ENCODE measurements around the gene GPC1.

Gene GPC1

DNA sequence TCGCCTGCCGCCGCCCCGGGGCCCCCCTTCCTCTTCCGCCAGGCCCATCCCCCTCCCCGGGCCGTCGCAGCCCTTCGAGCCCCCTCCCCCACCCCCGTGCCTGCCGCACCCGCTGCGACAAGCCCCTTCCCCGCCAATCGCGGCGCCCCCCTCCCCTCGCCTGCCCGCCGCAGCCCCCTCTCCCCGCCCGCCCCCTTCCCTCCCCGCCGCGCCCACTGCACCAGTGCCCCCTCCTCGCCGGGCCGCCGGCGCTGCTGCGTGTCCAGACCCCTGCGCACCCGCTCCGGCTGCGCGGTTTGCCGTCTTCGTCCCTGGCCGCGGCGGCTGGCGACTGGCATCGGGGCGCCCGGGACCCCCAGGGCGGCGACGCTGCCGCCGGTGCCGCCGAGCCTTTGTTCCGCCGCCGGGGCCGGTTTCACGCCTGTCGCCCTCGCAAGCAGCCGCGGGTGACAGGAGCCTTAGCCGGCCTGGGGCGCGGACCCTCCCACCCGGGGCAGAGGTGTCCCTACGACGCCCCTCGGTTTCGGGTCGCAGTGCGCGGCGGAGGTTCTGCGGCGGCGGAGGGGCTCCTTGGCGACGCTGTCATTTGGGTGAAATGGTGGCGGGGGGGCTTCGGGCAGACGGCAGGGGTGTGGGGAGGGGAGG, 18.1 kb downstream of the GPC1 start:
- FAIRE-seq (no peak), DNase-seq (ENCODE audit: insufficient read length, low spot score) (no peak)

DNA sequence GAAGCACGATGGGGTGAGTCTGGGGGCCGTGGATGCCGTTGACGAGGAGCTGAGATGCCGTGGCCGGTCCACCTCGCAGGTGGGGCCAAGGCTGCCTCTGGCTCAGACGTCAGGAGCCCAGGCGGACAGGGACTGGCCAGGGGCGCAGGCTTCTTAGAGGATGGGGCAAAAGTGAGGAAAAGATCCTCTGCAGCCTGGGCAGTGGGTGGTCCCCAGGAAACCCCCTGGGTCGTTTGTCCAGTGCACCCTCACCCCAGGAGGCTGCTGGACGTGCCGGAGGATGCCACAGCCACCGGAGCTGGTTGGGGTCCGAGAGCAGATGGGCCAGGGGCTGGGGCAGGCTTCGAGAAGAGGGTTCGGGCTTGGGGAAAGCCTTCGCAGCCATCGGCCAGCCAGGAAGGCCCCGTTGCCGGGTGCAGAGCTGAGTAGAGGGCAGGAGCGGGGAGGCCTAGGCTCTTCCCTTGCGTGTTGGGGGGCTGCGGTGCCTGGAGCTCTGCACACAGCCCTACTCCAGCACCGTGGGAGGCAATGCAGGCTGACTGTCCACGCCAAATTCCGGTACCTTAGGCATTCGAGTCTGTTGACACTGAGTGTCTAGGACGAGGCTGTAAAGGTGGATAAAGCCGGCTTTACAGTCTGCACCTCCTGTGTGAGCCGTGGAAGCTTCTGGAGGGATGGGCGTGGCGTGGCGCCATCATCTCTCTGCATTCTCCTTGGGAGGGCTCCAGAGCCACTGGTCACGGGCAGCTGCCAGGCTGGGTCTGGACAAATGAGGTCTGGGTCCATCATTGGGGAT, 18.8 kb downstream of the GPC1 start:
- DNase-seq (ENCODE audit: insufficient read length, low spot score) (no peak), FAIRE-seq (no peak)

DNA sequence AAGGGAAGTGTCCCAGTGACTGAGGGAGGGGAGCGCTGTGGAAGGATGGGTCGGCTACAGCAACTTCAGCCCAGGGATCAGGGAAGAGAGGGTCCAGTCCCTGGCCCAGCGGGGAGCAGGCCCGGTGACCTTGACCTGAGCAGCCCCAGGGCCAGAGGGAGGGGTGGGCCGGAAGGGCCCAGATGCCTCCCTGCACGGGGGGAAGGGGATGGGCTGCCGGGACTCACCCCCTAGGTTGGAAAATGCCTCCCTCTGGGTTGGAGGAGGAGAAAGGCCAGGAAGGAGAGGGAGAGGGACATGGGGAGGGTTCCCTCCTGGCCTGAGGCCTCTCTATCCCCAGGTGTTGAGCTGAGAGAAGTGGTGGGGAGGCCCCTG, 19.8 kb downstream of the GPC1 start:
- DNase-seq (ENCODE audit: insufficient read length, low spot score), result no peak
- FAIRE-seq, result no peak

DNA sequence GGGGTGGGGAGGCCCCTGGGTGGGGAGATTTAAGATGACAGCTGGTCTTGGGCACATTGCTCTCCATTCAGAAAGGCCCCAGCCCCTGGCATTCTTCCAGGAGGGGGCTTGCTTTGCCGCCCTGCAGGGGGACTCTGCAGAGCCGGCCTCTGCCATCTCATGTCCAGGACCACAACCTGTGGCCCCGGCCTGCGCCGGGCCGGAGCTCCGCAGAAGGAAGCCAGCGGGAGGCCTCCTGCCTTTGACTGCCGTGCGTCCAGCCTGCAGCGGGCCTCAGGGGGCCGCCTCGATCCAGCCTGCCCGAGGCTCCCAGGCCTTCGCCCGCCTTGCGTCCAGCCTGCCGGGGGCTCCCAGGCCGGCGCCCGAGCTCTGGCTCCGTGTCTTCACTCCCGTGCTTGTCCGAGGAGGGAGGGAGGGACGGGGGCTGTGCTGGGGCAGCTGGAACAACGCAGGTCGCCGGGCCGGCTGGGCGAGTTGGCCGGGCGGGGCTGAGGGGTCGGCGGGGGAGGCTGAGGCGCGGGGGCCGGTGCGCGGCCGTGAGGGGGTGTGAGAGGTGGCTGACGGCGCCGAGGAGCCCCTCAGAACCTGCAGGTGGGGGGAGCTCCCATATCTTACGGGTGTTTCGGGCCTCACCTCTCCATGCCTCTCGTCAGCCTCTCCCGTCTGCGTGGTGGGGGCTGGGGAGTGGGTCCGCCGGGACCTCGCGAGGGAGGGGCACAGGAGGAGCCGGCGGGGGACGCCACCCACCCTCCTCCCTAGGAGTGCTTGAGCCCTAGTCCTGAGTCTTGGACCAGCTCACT, 20.4 kb downstream of the GPC1 start:
- FAIRE-seq, result no peak
- DNase-seq (ENCODE audit: insufficient read length, low spot score), result no peak

- FAIRE-seq (no peak), DNase-seq (ENCODE audit: insufficient read length, low spot score) (no peak)
Observed at GRCh38 chr2:240456447-240457222, 21.2 kb downstream of the GPC1 start.

GRCh38 chr2:240457223-240458043, 22.0 kb downstream of the GPC1 start:
- FAIRE-seq, result no peak
- no peak for DNase-seq (ENCODE audit: insufficient read length, low spot score)

DNA sequence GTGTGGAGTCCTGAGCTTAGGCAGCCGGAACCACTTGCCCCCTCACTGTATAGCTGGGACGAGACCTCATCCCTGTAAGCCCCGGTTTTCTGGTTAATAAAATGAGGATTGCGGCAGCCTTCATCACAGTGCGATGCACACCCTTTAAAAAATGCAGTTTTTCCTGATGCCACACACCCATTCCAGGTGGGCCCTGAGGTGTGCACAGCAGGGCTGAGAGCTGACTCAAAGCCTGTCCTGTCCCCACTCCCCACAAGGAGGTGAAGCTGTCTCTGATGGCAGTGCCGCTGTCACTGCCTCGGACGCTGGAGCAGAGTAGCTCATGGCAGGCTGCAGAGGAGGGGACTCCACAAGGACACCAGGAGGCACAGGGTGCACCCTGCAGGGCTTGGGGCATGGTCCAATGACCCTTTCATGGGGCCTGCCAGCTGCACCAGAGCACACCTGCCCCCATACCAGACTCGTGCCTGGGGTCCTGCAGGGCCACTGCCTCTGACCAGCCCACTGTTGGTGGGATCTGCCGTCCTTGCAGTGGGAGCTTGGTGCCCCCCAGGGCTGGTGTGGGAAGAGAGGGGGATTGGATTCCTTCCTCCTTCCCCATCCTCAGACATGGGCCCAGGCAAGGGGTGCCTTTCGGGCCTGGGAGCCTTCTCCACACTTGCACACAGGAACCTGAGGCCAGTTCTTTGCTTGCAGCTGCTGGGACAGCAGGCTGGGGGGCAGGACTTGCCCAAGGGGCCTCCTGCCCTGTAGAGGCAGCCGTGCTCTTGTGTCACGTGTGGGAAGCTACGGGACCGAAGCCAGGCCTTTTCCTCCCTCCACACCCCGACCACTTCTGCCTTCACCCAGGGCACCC, 22.8 kb downstream of the GPC1 start:
- no peak for DNase-seq (ENCODE audit: insufficient read length, low spot score)

GRCh38 chr2:240458900-240459391, 23.5 kb downstream of the GPC1 start:
- FAIRE-seq, result no peak
- no peak for DNase-seq (ENCODE audit: insufficient read length, low spot score)

More for the DNA sequence above, 22.8 kb downstream of the GPC1 start:
- no peak for FAIRE-seq

DNA sequence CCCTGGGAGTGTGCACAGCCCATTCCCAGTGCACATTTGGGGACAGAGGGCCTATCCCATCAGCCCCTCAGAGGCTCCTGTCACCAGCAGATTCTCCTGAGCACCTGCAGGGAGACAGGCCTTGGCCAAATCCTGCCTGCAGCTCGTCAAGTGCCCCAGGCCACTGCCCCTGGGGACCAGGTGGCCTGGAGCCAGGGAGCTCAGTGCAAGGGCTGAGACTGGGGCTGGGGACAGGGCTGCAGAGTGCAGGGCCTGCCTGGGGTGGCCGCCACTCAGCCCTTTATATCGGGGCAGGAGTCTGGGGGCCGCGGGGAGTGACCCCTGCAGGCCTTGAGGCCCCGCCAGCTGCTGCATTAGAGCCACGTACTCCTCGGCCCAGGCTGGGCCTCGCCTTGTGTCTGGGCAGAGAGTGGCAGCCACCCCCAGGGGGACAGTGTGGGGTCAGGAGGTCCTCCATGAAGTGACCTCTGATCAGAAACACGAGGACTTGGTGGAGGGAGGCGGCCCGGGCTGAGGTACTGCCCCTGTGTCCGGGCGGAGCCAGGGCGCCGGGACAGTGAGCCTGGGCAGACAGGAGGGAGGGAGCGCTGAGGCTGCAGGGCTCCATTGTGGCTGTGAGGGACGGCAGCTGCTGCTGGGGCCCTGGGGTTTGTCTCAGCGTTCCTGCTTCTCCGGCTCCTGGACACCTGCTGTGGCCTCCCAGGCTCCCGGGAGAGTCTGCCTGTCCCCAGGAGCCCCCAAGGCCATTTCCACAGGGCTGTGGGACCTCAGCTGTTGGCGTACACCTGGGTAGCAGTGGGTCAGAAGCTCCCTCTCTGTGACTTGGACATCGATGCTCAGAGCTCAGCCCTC, 24.2 kb downstream of the GPC1 start:
- DNase-seq (ENCODE audit: insufficient read length, low spot score) (no peak), FAIRE-seq (no peak)

GRCh38 chr2:240460253-240460711, 24.8 kb downstream of the GPC1 start:
- FAIRE-seq (no peak), DNase-seq (ENCODE audit: insufficient read length, low spot score) (no peak)

GRCh38 chr2:240460781-240461431, 25.4 kb downstream of the GPC1 start:
- FAIRE-seq (no peak), DNase-seq (ENCODE audit: insufficient read length, low spot score) (no peak)

GRCh38 chr2:240461471-240462072, 26.1 kb downstream of the GPC1 start:
- no peak for DNase-seq (ENCODE audit: insufficient read length, low spot score)
- FAIRE-seq, result no peak

- FAIRE-seq, result no peak
- no peak for DNase-seq (ENCODE audit: insufficient read length, low spot score)
Observed at GRCh38 chr2:240462073-240462706, 26.7 kb downstream of the GPC1 start.

GRCh38 chr2:240462707-240463273, 27.3 kb downstream of the GPC1 start:
- FAIRE-seq, result no peak
- no peak for DNase-seq (ENCODE audit: insufficient read length, low spot score)

DNA sequence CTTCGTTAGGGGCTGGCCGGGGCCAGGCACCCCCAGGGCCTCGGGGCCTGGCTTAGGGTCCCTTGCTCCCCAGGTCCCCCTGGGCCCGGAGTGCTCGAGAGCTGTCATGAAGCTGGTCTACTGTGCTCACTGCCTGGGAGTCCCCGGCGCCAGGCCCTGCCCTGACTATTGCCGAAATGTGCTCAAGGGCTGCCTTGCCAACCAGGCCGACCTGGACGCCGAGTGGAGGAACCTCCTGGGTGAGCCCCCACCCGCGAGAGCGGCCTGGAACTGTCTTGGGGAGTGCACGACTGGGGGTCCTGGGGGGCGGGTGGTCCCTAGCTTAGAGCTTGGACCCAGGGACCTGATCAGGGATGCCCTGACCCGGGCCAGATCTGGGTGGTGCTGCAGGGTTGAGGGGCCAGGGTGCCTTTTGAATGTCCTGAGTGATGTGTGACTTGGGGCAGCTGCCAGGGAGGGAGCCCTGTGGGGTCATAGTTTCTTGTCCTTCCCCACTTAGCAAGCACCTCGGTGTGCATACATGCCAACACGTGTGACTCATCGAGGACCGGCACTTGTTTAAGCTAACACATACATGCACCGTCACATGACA, 27.9 kb downstream of the GPC1 start:
- no peak for FAIRE-seq
- no peak for DNase-seq (ENCODE audit: insufficient read length, low spot score)

Measured in GM19239 (cell line).